Osteoblast (primary cell): Measurements from ENCODE around the gene TBCB. TPM values are rescaled to one million over a fixed set of nuclear protein-coding genes. Genes with fewer than 3 reads are reported as not detected.
"Not testable (repeated sequence)": the region's sequence is repeated elsewhere in the genome, so short reads cannot be mapped to it uniquely, and the experiment has no call there.

Source experiments
- DNase-seq: peaks from one replicate; pipeline ENCODE4 v3.0.0; 2011; ENCODE audit warnings: low spot score, mixed read lengths; ENCODE audit not compliant: insufficient read length; ENCODE audit errors: missing footprints
- H2AFZ ChIP-seq: 2 replicates; pipeline ENCODE4 v1.6.0; 2011; ENCODE audit warnings: mild to moderate bottlenecking, low read length
- H3K27ac ChIP-seq: 2 replicates; pipeline ENCODE4 v1.5.1; 2011; ENCODE audit warnings: mild to moderate bottlenecking, low read depth, low read length, moderate library complexity
- H3K27me3 ChIP-seq: 2 replicates; pipeline ENCODE4 v1.6.0; 2012; ENCODE audit warnings: mild to moderate bottlenecking, control low read depth, inconsistent platforms, low read length, moderate library complexity; ENCODE audit not compliant: insufficient read depth
- H3K36me3 ChIP-seq: 2 replicates; pipeline ENCODE4 v1.5.1; 2011; ENCODE audit warnings: mild to moderate bottlenecking, low read length, control low read depth, moderate library complexity; ENCODE audit not compliant: insufficient read depth
- H3K4me1 ChIP-seq: 2 replicates; pipeline ENCODE4 v1.5.1; 2011; ENCODE audit warnings: mild to moderate bottlenecking, low read length, control low read depth, moderate library complexity; ENCODE audit not compliant: insufficient read depth
- H3K4me2 ChIP-seq: 2 replicates; pipeline ENCODE4 v1.6.0; 2011; ENCODE audit warnings: mild to moderate bottlenecking, low read length; ENCODE audit not compliant: insufficient read depth
- H3K4me3 ChIP-seq: fragments of 200-600 bp; sonication (generic); 3 replicates; pipeline ENCODE4 v1.5.1; 2012; ENCODE audit warnings: mild to moderate bottlenecking, low read length, inconsistent platforms; ENCODE audit not compliant: insufficient read depth
- H3K79me2 ChIP-seq: 2 replicates; pipeline ENCODE4 v1.6.0; 2012; ENCODE audit warnings: mild to moderate bottlenecking, low read length, control low read depth, inconsistent platforms; ENCODE audit not compliant: insufficient read depth
- H3K9me3 ChIP-seq: 2 replicates; pipeline ENCODE4 v1.5.1; 2011; ENCODE audit warnings: low read depth, low read length, control low read depth
- H4K20me1 ChIP-seq: 2 replicates; pipeline ENCODE4 v1.6.0; 2012; ENCODE audit warnings: mild to moderate bottlenecking, low read length, control low read depth; ENCODE audit not compliant: insufficient read depth
- total RNA-seq: library from RNA; depleted of rRNA; stranded (reverse); fragments of >200 nt; gene quantifications from 2 replicates; pipeline ENCODE4 v1.2.3, GENCODE V29; 2012
- TF ChIP-seq, protein P1 (sequence below): IDR thresholded peaks from 2 replicates; pipeline ENCODE4 v1.5.1; 2011; ENCODE audit warnings: mild to moderate bottlenecking, low read depth, low read length, moderate library complexity; ENCODE audit errors: extremely low read depth

The TBCB gene, protein sequence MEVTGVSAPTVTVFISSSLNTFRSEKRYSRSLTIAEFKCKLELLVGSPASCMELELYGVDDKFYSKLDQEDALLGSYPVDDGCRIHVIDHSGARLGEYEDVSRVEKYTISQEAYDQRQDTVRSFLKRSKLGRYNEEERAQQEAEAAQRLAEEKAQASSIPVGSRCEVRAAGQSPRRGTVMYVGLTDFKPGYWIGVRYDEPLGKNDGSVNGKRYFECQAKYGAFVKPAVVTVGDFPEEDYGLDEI
- 126 and 136 TPM in 2 replicates for total RNA-seq

DNA sequence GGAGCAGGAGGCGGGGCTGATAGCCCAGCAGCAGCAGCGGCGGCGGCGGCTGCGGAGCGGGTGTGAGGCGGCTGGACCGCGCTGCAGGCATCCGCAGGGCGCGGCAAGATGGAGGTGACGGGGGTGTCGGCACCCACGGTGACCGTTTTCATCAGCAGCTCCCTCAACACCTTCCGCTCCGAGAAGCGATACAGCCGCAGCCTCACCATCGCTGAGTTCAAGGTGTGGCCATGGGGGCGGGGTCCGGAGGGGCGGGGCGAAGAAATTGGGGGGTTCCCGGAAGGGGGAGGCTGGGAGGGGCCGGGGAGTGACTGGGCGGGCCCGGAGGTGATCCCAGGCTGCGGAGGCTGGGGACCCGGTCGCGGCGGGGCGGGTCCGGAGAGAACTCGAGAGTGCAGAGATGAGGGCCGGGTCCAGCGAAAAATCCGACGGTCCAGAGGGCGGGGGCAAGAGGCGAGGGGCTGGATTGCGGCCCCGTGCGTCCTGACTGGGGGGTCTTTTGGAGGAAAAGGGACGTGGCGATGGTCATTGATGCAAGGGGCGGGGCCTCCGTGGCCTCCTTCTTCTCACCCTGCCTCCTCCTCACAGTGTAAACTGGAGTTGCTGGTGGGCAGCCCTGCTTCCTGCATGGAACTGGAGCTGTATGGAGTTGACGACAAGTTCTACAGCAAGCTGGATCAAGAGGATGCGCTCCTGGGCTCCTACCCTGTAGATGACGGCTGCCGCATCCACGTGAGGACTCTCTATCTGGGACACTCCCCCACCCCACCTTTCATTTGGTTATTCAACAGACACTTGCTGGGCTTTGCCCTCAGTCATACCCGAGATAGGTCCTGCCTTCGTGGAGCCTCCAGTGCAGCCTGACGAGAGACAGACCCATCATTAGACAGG, at the start of gene TBCB:
TBCB (plus strand) TSS at position 16 of the 891 bp plus-strand sequence; CDS start at position 109, 93 bp downstream.
- peak within 1 kb of the TSS; percentile 97 for H2AFZ ChIP-seq
- TF ChIP-seq, protein P1, sequence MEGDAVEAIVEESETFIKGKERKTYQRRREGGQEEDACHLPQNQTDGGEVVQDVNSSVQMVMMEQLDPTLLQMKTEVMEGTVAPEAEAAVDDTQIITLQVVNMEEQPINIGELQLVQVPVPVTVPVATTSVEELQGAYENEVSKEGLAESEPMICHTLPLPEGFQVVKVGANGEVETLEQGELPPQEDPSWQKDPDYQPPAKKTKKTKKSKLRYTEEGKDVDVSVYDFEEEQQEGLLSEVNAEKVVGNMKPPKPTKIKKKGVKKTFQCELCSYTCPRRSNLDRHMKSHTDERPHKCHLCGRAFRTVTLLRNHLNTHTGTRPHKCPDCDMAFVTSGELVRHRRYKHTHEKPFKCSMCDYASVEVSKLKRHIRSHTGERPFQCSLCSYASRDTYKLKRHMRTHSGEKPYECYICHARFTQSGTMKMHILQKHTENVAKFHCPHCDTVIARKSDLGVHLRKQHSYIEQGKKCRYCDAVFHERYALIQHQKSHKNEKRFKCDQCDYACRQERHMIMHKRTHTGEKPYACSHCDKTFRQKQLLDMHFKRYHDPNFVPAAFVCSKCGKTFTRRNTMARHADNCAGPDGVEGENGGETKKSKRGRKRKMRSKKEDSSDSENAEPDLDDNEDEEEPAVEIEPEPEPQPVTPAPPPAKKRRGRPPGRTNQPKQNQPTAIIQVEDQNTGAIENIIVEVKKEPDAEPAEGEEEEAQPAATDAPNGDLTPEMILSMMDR = no peak
- no peaks in the 10 kb centered on the region for H3K27me3 ChIP-seq
- peak within 1 kb of the TSS; percentile 99 for H3K4me2 ChIP-seq
- no peaks in the 10 kb centered on the region for H3K9me3 ChIP-seq
- peak within 1 kb of the TSS; percentile 97 for H3K4me3 ChIP-seq
- peak within 1 kb of the TSS; percentile 87 for H3K27ac ChIP-seq
- peaks cover 16% of the 10 kb centered on the region for H3K4me1 ChIP-seq
- H3K36me3 ChIP-seq = peaks cover 33% of the 10 kb centered on the region
- H4K20me1 ChIP-seq = peaks cover 6% of the 10 kb centered on the region
- H3K79me2 ChIP-seq = peaks cover 38% of the 10 kb centered on the region
- no peak for DNase-seq

DNA sequence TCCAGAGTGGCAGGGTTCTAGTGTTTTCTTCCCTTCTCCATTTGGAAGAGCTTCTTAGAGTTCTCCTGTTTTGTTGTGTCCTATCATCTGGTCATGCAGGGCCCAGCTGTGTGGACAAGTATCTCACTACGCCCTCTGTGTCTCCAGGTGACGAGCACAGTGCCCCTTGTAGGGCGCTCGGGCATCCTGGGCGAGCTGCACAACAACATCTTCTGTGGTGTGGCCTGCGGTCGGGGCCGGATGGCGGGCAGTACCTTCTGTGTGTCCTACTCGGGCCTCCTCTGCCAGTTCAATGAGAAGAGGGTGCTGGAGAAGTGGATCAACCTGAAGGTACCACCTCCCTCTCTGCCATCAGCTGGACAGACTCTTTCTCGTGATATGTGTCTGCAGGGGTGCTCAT, 47.6 kb upstream of the TBCB start:
- Histone ChIP-seq H3K4me1 (peaks cover 4% of the 10 kb centered on the region), H3K27me3 (no peaks in the 10 kb centered on the region), H3K9me3 (no peaks in the 10 kb centered on the region), H3K36me3 (peaks cover 24% of the 10 kb centered on the region), H3K27ac (no peak overlapping the region), H3K79me2 (no peaks in the 10 kb centered on the region), H3K4me2 (no peak overlapping the region), H4K20me1 (peaks cover 6% of the 10 kb centered on the region), H3K4me3 (no peak overlapping the region), H2AFZ (no peak overlapping the region)
- DNase-seq = no peak
- TF ChIP-seq, protein P1 = no peak

DNA sequence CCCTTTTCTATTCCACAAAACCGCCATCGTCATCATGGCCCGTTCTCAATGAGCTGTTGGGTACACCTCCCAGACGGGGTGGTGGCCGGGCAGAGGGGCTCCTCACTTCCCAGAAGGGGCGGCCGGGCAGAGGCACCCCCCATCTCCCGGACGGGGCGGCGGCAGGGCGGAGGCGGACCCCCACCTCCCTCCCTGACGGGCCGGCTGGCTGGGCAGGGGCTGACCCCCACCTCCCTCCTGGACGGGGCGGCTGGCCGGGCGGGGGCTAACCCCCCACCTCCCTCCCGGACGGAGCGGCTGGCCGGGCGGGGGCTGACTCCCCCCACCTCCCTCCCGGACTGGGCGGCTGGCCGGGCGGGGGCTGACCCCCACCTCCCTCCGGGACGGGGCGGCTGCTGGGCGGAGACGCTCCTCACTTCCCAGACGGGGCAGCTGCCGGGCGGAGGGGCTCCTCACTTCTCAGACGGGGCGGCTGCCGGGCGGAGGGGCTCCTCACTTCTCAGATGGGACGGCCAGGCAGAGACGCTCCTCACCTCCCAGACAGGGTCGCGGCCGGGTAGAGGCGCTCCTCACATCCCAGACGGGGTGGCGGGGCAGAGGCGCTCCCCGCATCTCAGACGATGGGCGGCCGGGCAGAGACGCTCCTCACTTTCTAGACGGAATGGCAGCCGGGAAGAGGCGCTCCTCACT, 46.3 kb upstream of the TBCB start:
- H3K27ac ChIP-seq, H3K79me2 ChIP-seq, H2AFZ ChIP-seq, H3K4me1 ChIP-seq, DNase-seq, H4K20me1 ChIP-seq, H3K9me3 ChIP-seq, H3K27me3 ChIP-seq, H3K4me2 ChIP-seq, H3K4me3 ChIP-seq: not testable (repeated sequence)
- peaks cover 28% of the 10 kb centered on the region for H3K36me3 ChIP-seq

DNA sequence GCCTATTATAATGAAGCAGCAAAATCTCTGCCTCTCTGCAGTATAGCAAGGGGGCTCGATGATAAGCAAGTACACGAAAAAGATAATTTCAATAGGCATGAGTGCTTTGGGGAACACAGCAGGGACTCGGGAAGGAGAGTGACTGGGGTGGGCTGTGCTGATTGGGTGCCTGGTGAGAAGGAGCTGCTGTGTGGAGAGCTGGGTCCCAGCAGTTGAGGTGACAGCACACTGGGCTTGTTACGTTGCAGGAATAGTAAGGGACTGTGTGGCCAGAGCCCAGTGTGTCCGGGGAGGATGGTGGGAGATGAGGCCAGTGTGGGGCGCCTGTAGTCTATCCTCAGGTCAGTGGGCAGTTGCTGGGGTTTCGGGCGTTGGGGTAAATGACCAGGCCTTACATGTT, 43.2 kb upstream of the TBCB start:
- no peaks in the 10 kb centered on the region for H3K27me3 ChIP-seq
- no peak overlapping the region for H2AFZ ChIP-seq
- no peak for DNase-seq
- no peak overlapping the region for H3K27ac ChIP-seq
- TF ChIP-seq, protein P1 = no peak
- H3K4me2 ChIP-seq = no peak overlapping the region
- peaks cover 6% of the 10 kb centered on the region for H4K20me1 ChIP-seq
- peaks cover 4% of the 10 kb centered on the region for H3K4me1 ChIP-seq
- no peaks in the 10 kb centered on the region for H3K9me3 ChIP-seq
- H3K79me2 ChIP-seq = no peaks in the 10 kb centered on the region
- H3K36me3 ChIP-seq = peaks cover 20% of the 10 kb centered on the region
- no peak overlapping the region for H3K4me3 ChIP-seq
